ENCODE measurements around the gene SLC25A12.
"Not testable (repeated sequence)": the region's sequence is repeated elsewhere in the genome, so short reads cannot be mapped to it uniquely, and the experiment has no call there.

DNA sequence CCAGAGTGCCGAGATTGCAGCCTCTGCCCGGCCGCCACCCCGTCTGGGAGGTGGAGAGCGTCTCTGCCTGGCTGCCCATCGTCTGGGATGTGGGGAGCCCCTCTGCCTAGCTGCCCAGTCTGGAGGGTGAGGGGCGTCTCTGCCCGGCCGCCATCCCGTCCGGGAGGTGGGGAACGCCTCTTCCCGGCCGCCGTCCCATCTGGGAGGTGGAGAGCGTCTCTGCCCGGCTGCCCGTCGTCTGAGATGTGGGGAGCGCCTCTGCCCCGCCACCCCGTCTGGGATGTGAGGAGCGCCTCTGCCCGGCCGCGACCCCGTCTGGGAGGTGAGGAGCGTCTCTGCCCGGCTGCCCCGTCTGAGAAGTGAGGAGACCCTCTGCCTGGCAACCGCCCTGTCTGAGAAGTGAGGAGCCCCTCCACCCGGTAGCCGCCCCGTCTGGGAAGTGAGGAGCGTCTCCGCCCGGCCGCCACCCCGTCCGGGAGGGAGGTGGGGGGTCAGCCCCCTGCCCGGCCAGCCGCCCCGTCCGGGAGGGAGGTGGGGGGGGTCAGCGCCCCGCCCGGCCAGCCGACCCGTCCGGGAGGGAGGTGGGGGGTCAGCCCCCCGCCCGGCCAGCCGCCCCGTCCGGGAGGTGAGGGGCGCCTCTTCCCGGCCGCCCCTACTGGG is 5.7 kb upstream of the SLC25A12 start:
- TF ChIP-seq EP300, POLR2A (IDR thresholded peaks at IDR 0.05): not testable (repeated sequence)
- TF ChIP-seq, protein P1, sequence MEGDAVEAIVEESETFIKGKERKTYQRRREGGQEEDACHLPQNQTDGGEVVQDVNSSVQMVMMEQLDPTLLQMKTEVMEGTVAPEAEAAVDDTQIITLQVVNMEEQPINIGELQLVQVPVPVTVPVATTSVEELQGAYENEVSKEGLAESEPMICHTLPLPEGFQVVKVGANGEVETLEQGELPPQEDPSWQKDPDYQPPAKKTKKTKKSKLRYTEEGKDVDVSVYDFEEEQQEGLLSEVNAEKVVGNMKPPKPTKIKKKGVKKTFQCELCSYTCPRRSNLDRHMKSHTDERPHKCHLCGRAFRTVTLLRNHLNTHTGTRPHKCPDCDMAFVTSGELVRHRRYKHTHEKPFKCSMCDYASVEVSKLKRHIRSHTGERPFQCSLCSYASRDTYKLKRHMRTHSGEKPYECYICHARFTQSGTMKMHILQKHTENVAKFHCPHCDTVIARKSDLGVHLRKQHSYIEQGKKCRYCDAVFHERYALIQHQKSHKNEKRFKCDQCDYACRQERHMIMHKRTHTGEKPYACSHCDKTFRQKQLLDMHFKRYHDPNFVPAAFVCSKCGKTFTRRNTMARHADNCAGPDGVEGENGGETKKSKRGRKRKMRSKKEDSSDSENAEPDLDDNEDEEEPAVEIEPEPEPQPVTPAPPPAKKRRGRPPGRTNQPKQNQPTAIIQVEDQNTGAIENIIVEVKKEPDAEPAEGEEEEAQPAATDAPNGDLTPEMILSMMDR (IDR thresholded peaks at IDR 0.05): not testable (repeated sequence)
